ENCODE results near the gene OR2S2. TPM values are rescaled to one million over a fixed set of nuclear protein-coding genes. Genes with fewer than 3 reads are reported as not detected.

OR2S2 gene
- total RNA-seq = not detected in 2 replicates

DNA sequence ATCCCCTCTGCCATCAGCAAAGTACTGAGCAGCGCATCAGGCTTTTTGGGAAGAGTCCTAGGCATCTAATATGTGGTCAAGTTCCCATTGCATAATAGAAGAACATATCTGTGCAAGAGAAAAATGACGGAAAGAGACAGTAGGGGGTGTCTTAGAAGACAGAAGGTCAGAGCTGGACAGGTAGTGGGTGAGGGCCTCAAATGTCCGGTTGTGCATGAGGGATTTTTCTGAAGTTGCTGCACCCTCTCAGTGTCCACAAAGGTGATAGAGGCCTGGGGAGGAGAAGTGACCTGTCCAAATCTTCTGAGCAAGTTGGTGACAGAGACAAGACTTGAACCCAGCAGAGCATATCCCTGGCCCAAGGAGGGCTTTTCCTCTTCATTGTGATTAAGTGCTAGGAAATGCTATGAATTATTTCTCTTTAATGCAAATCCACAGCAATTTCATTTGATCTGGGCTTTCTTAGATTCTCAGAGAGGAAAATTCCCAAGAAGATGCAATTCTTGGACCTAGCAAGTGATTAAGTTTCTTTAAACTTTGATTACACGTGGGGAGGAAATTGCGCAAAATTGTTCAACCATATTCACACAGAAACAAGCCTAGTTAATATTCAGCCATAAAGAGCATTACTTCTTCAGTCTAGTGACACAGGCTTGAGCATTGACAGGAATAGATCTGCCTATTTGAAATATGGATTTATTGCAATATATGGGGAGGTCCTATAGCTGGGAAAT lies at the start of gene OR2S2:
TSS of gene OR2S2 (minus strand) at position 51 of the 734 bp plus-strand sequence. CDS start 56 bp downstream, outside the sequence.

GRCh38 chr9:35909274-35909673 lies 48.7 kb downstream of the OR2S2 start, which contains the start of gene SPAAR:
Gene SPAAR, plus strand, starts transcription at chr9:35909490. Its CDS starts 974 bp downstream, at chr9:35910464.

Other genes starting within 250 kb of the OR2S2 start
- gene TLN1, start 226.0 kb downstream of the OR2S2 start, total RNA-seq = 266 and 304 TPM in 2 replicates
- gene CREB3, start 225.5 kb downstream of the OR2S2 start, total RNA-seq = 74.7 and 85.8 TPM in 2 replicates
- 26.6 and 29.1 TPM in 2 replicates for gene GBA2, start 208.9 kb downstream of the OR2S2 start, total RNA-seq
- gene RGP1, start 208.9 kb downstream of the OR2S2 start, total RNA-seq = 11.1 and 12.1 TPM in 2 replicates
- gene MSMP, start 203.9 kb downstream of the OR2S2 start, total RNA-seq = 1.0 and 3.6 TPM in 2 replicates
- 5.1 and 7.9 TPM in 2 replicates for gene NPR2, start 166.6 kb downstream of the OR2S2 start, total RNA-seq
- gene SPAG8, start 145.9 kb downstream of the OR2S2 start, total RNA-seq = 0.20 TPM in 1 of 2 replicates, not detected in the other
- gene HINT2, start 143.1 kb downstream of the OR2S2 start, total RNA-seq = 17.2 and 20.4 TPM in 2 replicates
- gene FAM221B, start 129.4 kb downstream of the OR2S2 start, total RNA-seq = not detected in 2 replicates
- gene TMEM8B, start 128.9 kb downstream of the OR2S2 start, total RNA-seq = 0.27 and 0.79 TPM in 2 replicates
- gene OR13J1, start 87.8 kb downstream of the OR2S2 start, total RNA-seq = not detected in 2 replicates
- 0.69 and 2.0 TPM in 2 replicates for gene HRCT1, start 52.0 kb downstream of the OR2S2 start, total RNA-seq
- 26.6 and 26.8 TPM in 2 replicates for gene SPAAR, start 48.7 kb downstream of the OR2S2 start, total RNA-seq
- gene RECK, start 78.8 kb upstream of the OR2S2 start, total RNA-seq = 9.1 and 10.6 TPM in 2 replicates
- 26.0 and 29.0 TPM in 2 replicates for gene GLIPR2, start 178.6 kb upstream of the OR2S2 start, total RNA-seq
- 0.15 and 0.60 TPM in 2 replicates for gene CCIN, start 211.2 kb upstream of the OR2S2 start, total RNA-seq
- gene CLTA, start 232.8 kb upstream of the OR2S2 start, total RNA-seq = 457 and 505 TPM in 2 replicates